ENCODE results near the gene CD58. TPM values are rescaled to one million over a fixed set of nuclear protein-coding genes. Genes with fewer than 3 reads are reported as not detected.
"Not testable (repeated sequence)": the region's sequence is repeated elsewhere in the genome, so short reads cannot be mapped to it uniquely, and the experiment has no call there.

Gene CD58
- total RNA-seq, 1 donor from 2014 or later = 7.0 TPM

DNA sequence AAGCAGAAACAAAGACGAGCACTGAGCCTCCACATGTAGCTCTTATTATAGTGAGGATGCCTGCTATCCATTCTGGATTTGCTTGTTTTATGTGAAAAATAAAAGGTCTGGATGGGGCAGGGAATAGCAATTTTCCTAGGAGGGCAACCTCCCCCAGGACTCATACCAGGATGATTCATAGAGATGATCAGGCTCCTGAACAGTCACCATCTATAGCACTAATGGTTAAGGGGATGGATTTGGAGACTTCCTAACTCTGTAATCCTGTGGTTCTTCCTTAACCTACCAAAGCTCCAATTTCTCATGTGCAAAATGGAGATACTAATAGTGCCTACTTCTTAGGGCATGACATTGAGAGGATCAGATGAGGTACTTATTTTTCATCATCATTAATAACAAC lies 34.5 kb upstream of the CD58 start:
- no peaks in the 10 kb centered on the region for H3K4me1 Mint-ChIP-seq (ENCODE audit: low read depth)
- DNase-seq (ENCODE audit: low spot score, unreplicated experiment) = no peak
- peaks cover 1% of the 10 kb centered on the region for H3K36me3 Mint-ChIP-seq (ENCODE audit: insufficient read depth)
- no peak overlapping the region for H3K27ac Mint-ChIP-seq
- H3K27me3 Mint-ChIP-seq = no peaks in the 10 kb centered on the region
- no peak overlapping the region for H3K4me3 Mint-ChIP-seq (ENCODE audit: low read depth)
- H3K9me3 Mint-ChIP-seq (ENCODE audit: low read depth) = no peaks in the 10 kb centered on the region
- TF ChIP-seq, protein P1, sequence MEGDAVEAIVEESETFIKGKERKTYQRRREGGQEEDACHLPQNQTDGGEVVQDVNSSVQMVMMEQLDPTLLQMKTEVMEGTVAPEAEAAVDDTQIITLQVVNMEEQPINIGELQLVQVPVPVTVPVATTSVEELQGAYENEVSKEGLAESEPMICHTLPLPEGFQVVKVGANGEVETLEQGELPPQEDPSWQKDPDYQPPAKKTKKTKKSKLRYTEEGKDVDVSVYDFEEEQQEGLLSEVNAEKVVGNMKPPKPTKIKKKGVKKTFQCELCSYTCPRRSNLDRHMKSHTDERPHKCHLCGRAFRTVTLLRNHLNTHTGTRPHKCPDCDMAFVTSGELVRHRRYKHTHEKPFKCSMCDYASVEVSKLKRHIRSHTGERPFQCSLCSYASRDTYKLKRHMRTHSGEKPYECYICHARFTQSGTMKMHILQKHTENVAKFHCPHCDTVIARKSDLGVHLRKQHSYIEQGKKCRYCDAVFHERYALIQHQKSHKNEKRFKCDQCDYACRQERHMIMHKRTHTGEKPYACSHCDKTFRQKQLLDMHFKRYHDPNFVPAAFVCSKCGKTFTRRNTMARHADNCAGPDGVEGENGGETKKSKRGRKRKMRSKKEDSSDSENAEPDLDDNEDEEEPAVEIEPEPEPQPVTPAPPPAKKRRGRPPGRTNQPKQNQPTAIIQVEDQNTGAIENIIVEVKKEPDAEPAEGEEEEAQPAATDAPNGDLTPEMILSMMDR (IDR thresholded peaks at IDR 0.05; ENCODE audit: unreplicated experiment) = no peak

DNA sequence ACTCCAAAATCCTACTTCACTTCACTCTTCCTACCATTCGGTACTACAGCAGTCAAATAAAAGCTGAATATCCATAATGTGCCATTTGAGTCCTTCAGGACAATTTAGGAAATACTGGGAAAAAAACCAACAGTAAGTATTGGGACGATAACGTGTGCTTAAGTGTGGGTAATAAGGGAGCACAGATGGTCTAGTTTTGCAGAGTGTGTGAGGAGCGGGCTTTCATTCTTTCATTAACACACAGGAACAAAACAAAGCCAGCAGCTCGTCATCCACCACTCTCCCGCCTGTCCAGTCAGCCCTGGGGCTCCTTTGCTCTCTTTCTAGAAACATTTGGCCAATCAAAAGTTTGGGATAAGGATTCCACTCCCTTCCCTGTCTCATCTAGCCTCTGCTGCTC lies 33.6 kb upstream of the CD58 start:
- not testable (repeated sequence) for H3K4me1 Mint-ChIP-seq (ENCODE audit: low read depth); DNase-seq (ENCODE audit: low spot score, unreplicated experiment); H3K27ac Mint-ChIP-seq; H3K9me3 Mint-ChIP-seq (ENCODE audit: low read depth); H3K4me3 Mint-ChIP-seq (ENCODE audit: low read depth); H3K36me3 Mint-ChIP-seq (ENCODE audit: insufficient read depth); H3K27me3 Mint-ChIP-seq

DNA sequence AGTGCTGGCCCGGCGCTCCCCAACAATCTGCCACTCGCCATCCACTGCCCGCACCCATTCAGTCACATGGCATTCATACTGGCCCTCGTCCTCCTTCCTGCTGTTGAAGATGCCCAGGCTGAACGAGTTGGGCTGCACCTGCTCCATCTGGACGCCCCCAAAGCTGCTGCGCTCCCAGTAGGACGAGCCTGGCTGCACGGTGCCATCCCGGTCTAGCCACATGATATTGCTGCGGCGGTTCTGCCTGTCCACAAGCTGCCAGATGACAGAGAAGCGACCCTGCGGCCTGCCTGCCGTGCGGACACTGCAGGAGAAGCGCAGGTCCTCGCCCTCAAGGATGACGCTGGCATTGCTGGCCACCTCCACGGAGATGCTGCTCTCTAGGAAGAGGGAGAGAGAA lies 32.8 kb upstream of the CD58 start:
- DNase-seq (ENCODE audit: low spot score, unreplicated experiment); H3K27ac Mint-ChIP-seq; H3K4me3 Mint-ChIP-seq (ENCODE audit: low read depth); H3K9me3 Mint-ChIP-seq (ENCODE audit: low read depth); H3K4me1 Mint-ChIP-seq (ENCODE audit: low read depth); H3K27me3 Mint-ChIP-seq; H3K36me3 Mint-ChIP-seq (ENCODE audit: insufficient read depth): not testable (repeated sequence)

DNA sequence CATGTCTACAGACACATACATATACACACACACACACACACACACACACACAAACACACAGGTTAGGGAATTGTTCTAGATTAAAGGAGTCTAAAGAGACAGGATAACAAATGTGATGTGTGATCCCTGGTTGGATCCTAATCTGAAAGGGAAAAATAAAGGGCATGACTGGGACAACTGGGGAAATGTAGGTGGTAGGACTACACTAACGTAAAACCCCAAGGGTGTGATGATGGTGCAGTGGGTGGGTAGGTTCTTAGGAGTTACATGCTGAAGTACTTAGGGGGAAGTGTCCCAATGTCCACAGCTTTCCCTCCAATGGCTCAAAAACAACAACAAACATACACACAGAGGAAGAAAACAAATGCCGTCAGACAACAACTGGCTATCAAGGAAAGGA lies 28.5 kb upstream of the CD58 start:
- not testable (repeated sequence) for H3K27me3 Mint-ChIP-seq, H3K27ac Mint-ChIP-seq

DNA sequence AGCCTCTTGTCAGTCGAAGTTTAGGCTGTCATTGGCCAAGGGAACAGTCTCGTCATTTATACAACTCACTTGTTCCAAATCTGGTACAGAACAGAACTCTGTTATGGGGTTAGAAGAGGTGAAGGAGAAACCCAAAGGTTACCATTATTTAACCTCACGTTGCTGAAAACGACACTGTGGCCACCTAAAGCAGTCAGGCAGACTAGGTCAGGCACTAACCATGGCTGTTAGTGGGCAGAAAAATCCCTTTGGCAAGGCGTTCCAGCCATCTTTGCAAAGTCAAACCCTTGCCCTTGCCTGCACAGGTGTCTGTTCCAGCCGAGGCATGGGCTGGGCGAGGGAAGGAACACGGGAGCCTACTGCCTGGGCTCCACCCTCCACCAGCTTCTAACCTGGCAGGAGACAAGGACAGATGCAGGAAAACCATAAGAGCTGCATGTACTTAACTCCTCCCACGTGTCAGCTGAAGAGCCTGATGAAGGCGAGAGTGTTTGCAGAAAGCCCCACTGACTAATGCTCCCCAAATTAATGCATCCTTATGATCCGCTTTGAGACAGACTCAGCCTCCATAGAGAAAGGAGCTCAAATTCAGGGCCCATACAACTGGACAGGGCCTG lies 27.7 kb upstream of the CD58 start:
- not testable (repeated sequence) for DNase-seq (ENCODE audit: low spot score, unreplicated experiment); H3K36me3 Mint-ChIP-seq (ENCODE audit: insufficient read depth); H3K27ac Mint-ChIP-seq; H3K27me3 Mint-ChIP-seq; H3K4me3 Mint-ChIP-seq (ENCODE audit: low read depth); H3K9me3 Mint-ChIP-seq (ENCODE audit: low read depth)
- H3K4me1 Mint-ChIP-seq (ENCODE audit: low read depth) = peaks cover 18% of the 10 kb centered on the region

More for the DNA sequence above, 28.5 kb upstream of the CD58 start:
- peaks cover 18% of the 10 kb centered on the region for H3K4me1 Mint-ChIP-seq (ENCODE audit: low read depth)
- H3K9me3 Mint-ChIP-seq (ENCODE audit: low read depth); H3K36me3 Mint-ChIP-seq (ENCODE audit: insufficient read depth); H3K4me3 Mint-ChIP-seq (ENCODE audit: low read depth); DNase-seq (ENCODE audit: low spot score, unreplicated experiment): not testable (repeated sequence)

DNA sequence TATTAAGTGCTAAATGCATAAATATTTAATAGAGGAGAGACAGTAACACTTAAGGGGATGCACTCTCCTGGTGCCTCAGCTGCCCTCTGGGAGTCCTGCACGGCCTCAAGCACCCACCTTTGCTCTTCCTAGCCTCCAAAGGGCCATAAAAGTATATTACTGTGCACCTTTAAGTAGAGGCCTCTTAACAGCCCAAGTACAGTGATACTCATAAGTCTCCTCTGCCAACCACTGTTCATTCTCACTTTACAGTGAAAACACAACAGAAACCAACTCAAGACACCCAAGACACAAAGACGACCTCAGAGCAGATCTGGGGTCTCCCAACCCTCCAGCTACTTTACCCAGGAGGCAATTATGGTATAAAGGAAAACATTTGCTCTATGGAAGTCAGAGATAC lies 26.6 kb upstream of the CD58 start:
- H3K27me3 Mint-ChIP-seq; H3K36me3 Mint-ChIP-seq (ENCODE audit: insufficient read depth); H3K9me3 Mint-ChIP-seq (ENCODE audit: low read depth); DNase-seq (ENCODE audit: low spot score, unreplicated experiment); H3K27ac Mint-ChIP-seq; H3K4me3 Mint-ChIP-seq (ENCODE audit: low read depth): not testable (repeated sequence)
- H3K4me1 Mint-ChIP-seq (ENCODE audit: low read depth) = peaks cover 25% of the 10 kb centered on the region

DNA sequence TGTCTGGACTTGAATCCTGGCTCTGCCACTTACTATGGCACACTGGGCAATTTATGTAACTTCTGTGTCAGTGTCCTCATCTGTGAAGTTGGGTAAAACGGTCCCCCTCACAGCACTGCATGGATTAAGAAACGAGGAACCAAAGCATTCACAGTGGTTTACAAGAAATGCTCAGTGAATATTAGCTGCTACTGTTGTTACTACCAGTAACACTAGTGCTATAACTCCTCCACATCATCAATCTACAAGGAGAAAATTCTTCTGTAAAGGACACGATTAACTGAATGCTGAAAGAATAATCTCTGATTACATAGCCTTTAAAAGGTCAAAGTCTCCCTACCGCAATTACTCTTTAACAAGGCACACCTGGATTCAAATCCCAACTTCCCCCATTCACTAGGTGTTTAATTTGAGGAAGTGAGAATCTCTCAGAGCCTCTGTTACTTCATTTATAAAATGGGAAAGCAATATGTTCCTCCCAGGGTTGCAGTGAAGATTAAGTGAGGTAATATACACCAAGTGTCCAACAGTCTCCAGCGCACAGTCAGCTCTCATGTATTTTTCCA lies 26.0 kb upstream of the CD58 start:
- DNase-seq (ENCODE audit: low spot score, unreplicated experiment); H3K4me3 Mint-ChIP-seq (ENCODE audit: low read depth); H3K27ac Mint-ChIP-seq; H3K36me3 Mint-ChIP-seq (ENCODE audit: insufficient read depth); H3K27me3 Mint-ChIP-seq; H3K9me3 Mint-ChIP-seq (ENCODE audit: low read depth): not testable (repeated sequence)
- H3K4me1 Mint-ChIP-seq (ENCODE audit: low read depth) = peaks cover 30% of the 10 kb centered on the region

DNA sequence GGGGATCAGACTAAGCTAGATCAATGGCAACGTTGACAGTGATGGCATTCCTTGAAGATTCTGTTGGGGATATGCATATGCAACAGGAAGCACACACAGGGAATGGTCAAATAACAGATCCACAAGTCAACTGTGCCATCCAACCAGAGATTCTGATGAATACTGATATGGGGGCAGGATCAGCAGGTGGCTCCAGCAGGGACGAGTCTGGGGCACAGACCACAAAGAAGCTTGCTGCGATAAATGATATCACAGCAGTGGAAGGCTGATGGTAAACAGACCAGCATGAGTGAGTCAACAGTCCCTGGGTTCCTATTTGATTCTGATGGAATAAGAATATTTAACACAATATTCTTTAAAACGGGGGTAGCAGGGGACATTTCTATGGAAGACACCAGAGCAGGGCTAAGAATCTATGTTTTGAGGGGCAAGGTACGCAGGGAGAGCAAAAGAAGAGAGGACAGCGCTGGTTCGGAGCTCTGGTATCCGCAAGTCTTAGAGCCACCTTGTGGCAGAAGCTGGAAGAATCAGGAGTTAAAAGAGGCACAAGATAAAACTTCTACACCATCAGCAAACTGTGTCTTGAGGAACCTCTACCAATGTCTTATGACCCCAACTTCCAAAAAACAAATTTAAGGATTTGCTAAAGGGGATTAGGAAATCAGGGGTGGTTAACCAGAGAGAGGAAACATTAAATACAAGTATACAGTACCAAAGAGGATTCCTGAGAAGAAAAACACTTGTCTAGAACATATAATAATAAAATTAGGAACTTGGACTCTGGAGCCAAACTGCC lies 25.3 kb upstream of the CD58 start:
- TF ChIP-seq, protein P1 (IDR thresholded peaks at IDR 0.05; ENCODE audit: unreplicated experiment) = peak; percentile 63
- H3K4me1 Mint-ChIP-seq (ENCODE audit: low read depth) = peaks cover 30% of the 10 kb centered on the region
- not testable (repeated sequence) for H3K36me3 Mint-ChIP-seq (ENCODE audit: insufficient read depth); H3K9me3 Mint-ChIP-seq (ENCODE audit: low read depth); H3K27ac Mint-ChIP-seq; H3K27me3 Mint-ChIP-seq; DNase-seq (ENCODE audit: low spot score, unreplicated experiment)
- peak overlapping the region; percentile 22 for H3K4me3 Mint-ChIP-seq (ENCODE audit: low read depth)
